Mucosa of gallbladder (tissue), 1 donor: ENCODE measurements around the gene OSBPL2. TPM values are rescaled to one million over a fixed set of nuclear protein-coding genes. Genes with fewer than 3 reads are reported as not detected.

Experiments
- DNase-seq: peaks from one replicate; pipeline ENCODE4 v3.0.0-alpha.2; 2020; ENCODE audit warnings: low spot score
- total RNA-seq: library from RNA; stranded (reverse); gene quantifications from one replicate; pipeline ENCODE4 v1.2.1, GENCODE V29; 2021
- donor health status: DM: no; HTN: no; CAD: no.

Gene OSBPL2
- total RNA-seq, 1 donor from 2014 or later = 85.3 TPM

- no peak for DNase-seq
Measured at GRCh38 chr20:62344782-62345181, 106.5 kb downstream of the OSBPL2 start.

Other genes with a start within 250 kb of the OSBPL2 start
- 26.0 TPM for gene TAF4, start 172.6 kb upstream of the OSBPL2 start, total RNA-seq
- 48.3 TPM for gene LSM14B, start 116.0 kb upstream of the OSBPL2 start, total RNA-seq
- gene PSMA7, start 95.1 kb upstream of the OSBPL2 start, total RNA-seq = 189 TPM
- gene SS18L1, start 94.8 kb upstream of the OSBPL2 start, total RNA-seq = 14.2 TPM
- 38.0 TPM for gene MTG2, start 55.5 kb upstream of the OSBPL2 start, total RNA-seq
- not detected for gene HRH3, start 18.2 kb upstream of the OSBPL2 start, total RNA-seq
- gene ADRM1, start 64.5 kb downstream of the OSBPL2 start, total RNA-seq = 78.8 TPM
- 298 TPM for gene LAMA5, start 128.8 kb downstream of the OSBPL2 start, total RNA-seq
- gene RPS21, start 148.6 kb downstream of the OSBPL2 start, total RNA-seq = 968 TPM
- gene CABLES2, start 168.8 kb downstream of the OSBPL2 start, total RNA-seq = 5.2 TPM
- 6.2 TPM for gene RBBP8NL, start 189.0 kb downstream of the OSBPL2 start, total RNA-seq
- 8.7 TPM for gene GATA5, start 237.5 kb downstream of the OSBPL2 start, total RNA-seq